Measurements from ENCODE around the gene MCF2L.

MCF2L gene

GRCh38 chr13:113006660-113007059 is 37.6 kb downstream of the MCF2L start:
- H3K9me3 ChIP-seq (ENCODE audit: control insufficient read depth, insufficient read depth, low read length), result no peaks in the 10 kb centered on the region
- H3K4me3 ChIP-seq (ENCODE audit: low read depth, low read length), result no peak overlapping the region
- no peak overlapping the region for H3K9ac ChIP-seq (ENCODE audit: low read depth, low read length)
- no peaks in the 10 kb centered on the region for H3K27me3 ChIP-seq (ENCODE audit: control insufficient read depth, insufficient read depth, low read length)
- no peaks in the 10 kb centered on the region for H3K36me3 ChIP-seq (ENCODE audit: control insufficient read depth, insufficient read depth, low read length)
- H3K4me1 ChIP-seq (ENCODE audit: control insufficient read depth, insufficient read depth, low read length), result no peaks in the 10 kb centered on the region

DNA sequence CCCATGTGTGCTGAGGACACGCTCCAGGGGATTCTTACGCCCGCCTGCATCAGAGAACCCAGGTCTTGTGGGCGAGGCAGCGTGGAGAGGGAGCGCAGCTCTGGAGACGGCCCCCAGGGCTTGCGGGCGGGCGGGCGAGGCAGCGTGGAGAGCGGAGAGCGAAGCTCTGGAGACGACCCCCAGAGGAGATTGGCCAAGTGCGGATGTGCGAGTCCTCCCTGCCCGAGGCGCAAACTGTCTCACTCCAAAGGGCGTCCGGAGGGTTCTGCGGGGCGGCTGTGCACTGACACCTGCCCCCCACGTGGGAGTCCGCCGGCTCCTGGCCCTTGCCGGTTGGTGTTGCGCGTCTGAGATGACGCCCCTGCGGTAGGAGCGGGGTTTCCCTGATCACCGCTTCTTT is 39.8 kb downstream of the MCF2L start:
- no peak overlapping the region for H3K9ac ChIP-seq (ENCODE audit: low read depth, low read length)
- no peaks in the 10 kb centered on the region for H3K9me3 ChIP-seq (ENCODE audit: control insufficient read depth, insufficient read depth, low read length)
- no peaks in the 10 kb centered on the region for H3K36me3 ChIP-seq (ENCODE audit: control insufficient read depth, insufficient read depth, low read length)
- no peaks in the 10 kb centered on the region for H3K4me1 ChIP-seq (ENCODE audit: control insufficient read depth, insufficient read depth, low read length)
- H3K27me3 ChIP-seq (ENCODE audit: control insufficient read depth, insufficient read depth, low read length), result no peaks in the 10 kb centered on the region
- no peak overlapping the region for H3K4me3 ChIP-seq (ENCODE audit: low read depth, low read length)

- Histone ChIP-seq H3K4me1 (ENCODE audit: control insufficient read depth, insufficient read depth, low read length) (no peaks in the 10 kb centered on the region), H3K9me3 (ENCODE audit: control insufficient read depth, insufficient read depth, low read length) (no peaks in the 10 kb centered on the region), H3K9ac (ENCODE audit: low read depth, low read length) (no peak overlapping the region), H3K36me3 (ENCODE audit: control insufficient read depth, insufficient read depth, low read length) (no peaks in the 10 kb centered on the region), H3K27me3 (ENCODE audit: control insufficient read depth, insufficient read depth, low read length) (no peaks in the 10 kb centered on the region), H3K4me3 (ENCODE audit: low read depth, low read length) (no peak overlapping the region)
Measured at GRCh38 chr13:113009743-113010509, 40.9 kb downstream of the MCF2L start.

GRCh38 chr13:113010510-113010865 is 41.5 kb downstream of the MCF2L start:
- Histone ChIP-seq H3K36me3 (ENCODE audit: control insufficient read depth, insufficient read depth, low read length) (no peaks in the 10 kb centered on the region), H3K27me3 (ENCODE audit: control insufficient read depth, insufficient read depth, low read length) (no peaks in the 10 kb centered on the region), H3K9me3 (ENCODE audit: control insufficient read depth, insufficient read depth, low read length) (no peaks in the 10 kb centered on the region), H3K4me1 (ENCODE audit: control insufficient read depth, insufficient read depth, low read length) (no peaks in the 10 kb centered on the region), H3K9ac (ENCODE audit: low read depth, low read length) (no peak overlapping the region), H3K4me3 (ENCODE audit: low read depth, low read length) (no peak overlapping the region)

GRCh38 chr13:113013303-113013702 is 44.3 kb downstream of the MCF2L start:
- Histone ChIP-seq H3K4me3 (ENCODE audit: low read depth, low read length) (no peak overlapping the region), H3K9me3 (ENCODE audit: control insufficient read depth, insufficient read depth, low read length) (no peaks in the 10 kb centered on the region), H3K4me1 (ENCODE audit: control insufficient read depth, insufficient read depth, low read length) (no peaks in the 10 kb centered on the region), H3K27me3 (ENCODE audit: control insufficient read depth, insufficient read depth, low read length) (no peaks in the 10 kb centered on the region), H3K36me3 (ENCODE audit: control insufficient read depth, insufficient read depth, low read length) (no peaks in the 10 kb centered on the region), H3K9ac (ENCODE audit: low read depth, low read length) (no peak overlapping the region)

DNA sequence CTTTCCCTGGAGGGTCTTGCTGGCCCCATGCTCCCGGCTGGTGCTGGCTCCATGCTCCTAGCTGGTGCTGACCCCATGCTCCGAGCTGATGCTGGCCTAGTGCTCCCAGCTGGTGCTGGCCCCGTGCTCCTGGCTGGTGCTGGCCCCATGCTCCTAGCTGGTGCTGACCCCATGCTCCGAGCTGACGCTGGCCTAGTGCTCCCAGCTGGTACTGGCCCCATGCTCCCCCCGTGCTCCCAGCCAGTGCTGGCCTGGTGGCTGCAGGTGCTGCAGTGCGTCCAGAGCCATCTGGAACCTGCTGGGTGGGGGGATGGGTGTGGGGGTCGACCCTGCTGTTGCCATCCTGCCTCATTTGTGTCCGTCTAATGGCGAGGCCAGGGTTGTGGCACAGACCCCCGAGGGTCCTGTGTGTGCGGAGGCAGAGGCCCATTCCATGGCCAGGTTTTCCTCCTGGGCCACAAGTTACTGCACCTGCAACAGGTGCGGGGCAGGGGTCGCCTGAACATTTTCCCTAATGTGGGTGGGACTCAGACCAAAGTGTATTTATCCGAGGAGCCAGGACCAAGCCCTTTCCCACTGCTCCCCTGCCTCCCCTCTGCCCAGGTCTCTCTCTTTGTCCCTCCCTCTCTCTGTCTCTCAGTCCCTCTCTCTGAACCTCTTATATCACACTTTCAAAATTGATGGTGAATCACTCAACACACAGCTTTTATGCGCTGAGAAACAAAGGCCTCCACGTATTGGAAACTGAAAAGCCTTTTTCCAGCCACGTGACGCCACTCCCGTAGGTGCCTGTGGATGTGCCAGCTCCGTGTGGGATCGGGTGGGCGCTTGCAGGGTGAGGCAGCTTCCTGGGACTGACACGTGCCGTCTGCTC is 45.1 kb downstream of the MCF2L start:
- H3K4me3 ChIP-seq (ENCODE audit: low read depth, low read length), result no peak overlapping the region
- H3K9me3 ChIP-seq (ENCODE audit: control insufficient read depth, insufficient read depth, low read length), result no peaks in the 10 kb centered on the region
- no peak overlapping the region for H3K9ac ChIP-seq (ENCODE audit: low read depth, low read length)
- no peaks in the 10 kb centered on the region for H3K27me3 ChIP-seq (ENCODE audit: control insufficient read depth, insufficient read depth, low read length)
- H3K36me3 ChIP-seq (ENCODE audit: control insufficient read depth, insufficient read depth, low read length), result no peaks in the 10 kb centered on the region
- H3K4me1 ChIP-seq (ENCODE audit: control insufficient read depth, insufficient read depth, low read length), result no peaks in the 10 kb centered on the region

GRCh38 chr13:113014752-113015745 is 46.0 kb downstream of the MCF2L start:
- no peaks in the 10 kb centered on the region for H3K27me3 ChIP-seq (ENCODE audit: control insufficient read depth, insufficient read depth, low read length)
- H3K9ac ChIP-seq (ENCODE audit: low read depth, low read length), result no peak overlapping the region
- no peaks in the 10 kb centered on the region for H3K4me1 ChIP-seq (ENCODE audit: control insufficient read depth, insufficient read depth, low read length)
- H3K4me3 ChIP-seq (ENCODE audit: low read depth, low read length), result no peak overlapping the region
- H3K36me3 ChIP-seq (ENCODE audit: control insufficient read depth, insufficient read depth, low read length), result no peaks in the 10 kb centered on the region
- no peaks in the 10 kb centered on the region for H3K9me3 ChIP-seq (ENCODE audit: control insufficient read depth, insufficient read depth, low read length)

DNA sequence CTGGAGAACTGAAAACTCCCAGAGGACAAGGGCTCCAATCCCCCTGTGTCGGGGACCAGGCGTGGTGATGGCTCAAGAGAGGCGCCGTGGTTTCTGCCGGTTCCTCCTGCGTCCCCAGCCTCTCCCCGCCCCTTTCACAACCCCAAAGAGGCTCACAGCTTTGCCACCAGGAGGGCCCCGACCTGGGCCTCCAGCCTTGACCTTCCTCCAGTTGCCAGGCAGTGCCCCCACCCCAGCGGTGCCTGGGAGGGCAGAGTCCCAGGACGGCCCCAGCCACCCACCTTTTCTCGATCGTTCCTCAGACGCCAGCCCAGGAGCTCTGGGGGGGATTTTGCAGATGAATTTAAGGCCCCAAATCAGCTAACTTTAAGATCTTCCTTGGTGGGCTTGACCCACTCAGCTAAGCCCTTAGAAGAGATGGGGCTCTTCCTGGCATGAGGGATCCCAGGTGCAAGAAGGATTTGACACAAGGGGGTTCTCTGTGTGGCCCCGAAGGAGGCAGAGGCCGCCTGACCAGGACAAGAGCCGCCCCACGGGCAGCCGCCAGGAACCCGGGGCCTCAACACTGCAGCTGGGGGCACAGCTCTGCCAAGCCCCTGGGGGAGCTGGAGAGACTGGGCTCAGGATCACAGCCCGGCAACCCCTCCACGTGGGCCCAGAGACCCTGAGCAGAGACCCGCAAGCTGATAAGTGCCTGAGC is 47.0 kb downstream of the MCF2L start:
- Histone ChIP-seq H3K36me3 (ENCODE audit: control insufficient read depth, insufficient read depth, low read length) (no peaks in the 10 kb centered on the region), H3K9ac (ENCODE audit: low read depth, low read length) (no peak overlapping the region), H3K4me3 (ENCODE audit: low read depth, low read length) (no peak overlapping the region), H3K9me3 (ENCODE audit: control insufficient read depth, insufficient read depth, low read length) (no peaks in the 10 kb centered on the region), H3K27me3 (ENCODE audit: control insufficient read depth, insufficient read depth, low read length) (no peaks in the 10 kb centered on the region), H3K4me1 (ENCODE audit: control insufficient read depth, insufficient read depth, low read length) (no peaks in the 10 kb centered on the region)

DNA sequence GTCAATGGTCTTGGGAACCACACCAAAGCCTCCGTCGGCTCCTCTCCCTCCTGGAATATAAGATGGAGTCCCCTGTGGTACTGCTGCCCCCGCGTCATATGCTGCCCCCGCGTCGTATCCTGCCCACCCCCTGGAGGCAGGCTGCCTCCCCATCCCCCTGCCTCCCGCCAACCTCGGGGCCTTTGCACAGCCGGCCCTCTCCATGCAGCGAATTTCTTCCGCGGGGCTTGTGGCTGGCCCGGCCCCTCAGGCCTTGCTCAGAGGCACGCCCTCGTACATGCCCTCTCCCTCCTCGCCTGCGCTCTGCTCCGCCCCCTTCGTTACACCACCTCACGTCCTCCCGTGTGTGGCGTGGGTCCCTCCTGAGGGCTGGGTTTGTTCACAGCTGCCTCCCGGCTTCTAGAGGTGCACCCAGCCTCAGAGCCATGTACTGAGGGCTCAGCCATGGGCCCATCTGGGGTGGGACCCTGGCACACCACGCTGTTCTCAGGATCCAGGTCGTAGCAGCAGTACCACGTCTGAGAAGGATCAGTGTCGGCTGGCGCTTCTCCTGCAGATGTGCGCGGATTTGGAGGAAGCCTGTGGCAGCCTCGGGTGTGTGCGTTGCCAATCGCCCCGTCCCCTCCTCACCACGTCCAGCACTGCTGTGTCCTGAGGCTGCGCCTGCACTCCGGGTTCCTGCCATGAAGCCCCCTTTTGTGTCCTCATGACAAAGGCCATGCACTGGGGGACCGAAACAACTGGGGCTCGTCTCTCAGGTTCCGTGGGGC is 47.7 kb downstream of the MCF2L start:
- Histone ChIP-seq H3K4me1 (ENCODE audit: control insufficient read depth, insufficient read depth, low read length) (no peaks in the 10 kb centered on the region), H3K27me3 (ENCODE audit: control insufficient read depth, insufficient read depth, low read length) (no peaks in the 10 kb centered on the region), H3K9ac (ENCODE audit: low read depth, low read length) (no peak overlapping the region), H3K36me3 (ENCODE audit: control insufficient read depth, insufficient read depth, low read length) (no peaks in the 10 kb centered on the region), H3K9me3 (ENCODE audit: control insufficient read depth, insufficient read depth, low read length) (no peaks in the 10 kb centered on the region), H3K4me3 (ENCODE audit: low read depth, low read length) (no peak overlapping the region)

GRCh38 chr13:113017506-113018215 is 48.6 kb downstream of the MCF2L start:
- H3K27me3 ChIP-seq (ENCODE audit: control insufficient read depth, insufficient read depth, low read length), result no peaks in the 10 kb centered on the region
- H3K4me1 ChIP-seq (ENCODE audit: control insufficient read depth, insufficient read depth, low read length), result no peaks in the 10 kb centered on the region
- no peak overlapping the region for H3K4me3 ChIP-seq (ENCODE audit: low read depth, low read length)
- H3K9ac ChIP-seq (ENCODE audit: low read depth, low read length), result no peak overlapping the region
- H3K36me3 ChIP-seq (ENCODE audit: control insufficient read depth, insufficient read depth, low read length), result no peaks in the 10 kb centered on the region
- H3K9me3 ChIP-seq (ENCODE audit: control insufficient read depth, insufficient read depth, low read length), result no peaks in the 10 kb centered on the region
